ENCODE results near the gene MAFG. TPM values are rescaled to one million over a fixed set of nuclear protein-coding genes. Genes with fewer than 3 reads are reported as not detected.

The MAFG gene
- polyA plus RNA-seq, 3 donors = 10.4 to 12.3 (median 11.9) TPM

DNA sequence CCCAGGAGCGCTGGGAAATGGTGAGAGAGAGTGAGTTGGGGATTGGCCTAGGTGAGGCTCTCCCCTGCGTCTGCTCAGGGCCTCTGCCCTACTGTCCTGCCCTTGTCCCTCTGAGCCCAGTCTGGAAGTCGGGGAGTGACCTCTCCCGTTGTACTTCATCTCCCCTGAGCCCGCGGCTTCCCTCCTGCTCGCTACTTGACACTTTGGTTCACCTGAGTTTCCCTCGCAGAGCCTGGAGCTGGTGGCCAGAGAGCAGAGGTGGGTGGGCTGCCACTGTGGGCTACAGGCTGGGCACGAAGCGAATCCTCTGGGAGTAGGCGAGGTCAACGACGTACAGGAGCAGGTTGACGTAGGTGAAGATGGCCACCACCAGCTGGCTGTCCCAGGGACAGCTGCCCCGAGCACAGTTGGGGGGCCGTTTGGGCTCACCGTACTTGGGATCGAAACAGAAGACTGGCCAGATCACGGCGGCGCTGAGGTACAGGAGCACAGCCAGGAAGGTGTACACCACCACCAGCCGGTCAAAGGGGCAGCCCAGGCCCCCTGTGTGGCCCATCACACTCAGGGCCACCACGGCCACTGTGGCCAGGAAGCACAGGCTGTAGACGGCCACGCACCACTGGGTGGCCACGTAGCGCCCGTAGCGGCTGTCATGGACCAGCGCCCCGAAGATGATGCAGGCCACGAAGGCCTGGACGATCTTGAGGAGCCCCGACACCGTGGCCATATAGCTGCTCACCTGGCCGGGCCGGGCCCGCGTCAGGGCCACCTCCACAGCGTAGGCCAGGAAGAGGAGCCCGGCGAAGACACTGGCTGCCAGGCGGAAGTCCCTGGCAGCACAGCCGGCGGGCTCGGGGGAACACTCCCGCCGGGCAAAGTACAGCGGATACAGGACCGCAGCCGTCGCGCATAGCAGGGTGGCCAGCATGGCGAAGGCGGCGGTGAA, 13.3 kb upstream of the MAFG start:
- DNase-seq (ENCODE audit: low read depth in 3 of 3, low spot score in 2 of 3) = no peak

DNA sequence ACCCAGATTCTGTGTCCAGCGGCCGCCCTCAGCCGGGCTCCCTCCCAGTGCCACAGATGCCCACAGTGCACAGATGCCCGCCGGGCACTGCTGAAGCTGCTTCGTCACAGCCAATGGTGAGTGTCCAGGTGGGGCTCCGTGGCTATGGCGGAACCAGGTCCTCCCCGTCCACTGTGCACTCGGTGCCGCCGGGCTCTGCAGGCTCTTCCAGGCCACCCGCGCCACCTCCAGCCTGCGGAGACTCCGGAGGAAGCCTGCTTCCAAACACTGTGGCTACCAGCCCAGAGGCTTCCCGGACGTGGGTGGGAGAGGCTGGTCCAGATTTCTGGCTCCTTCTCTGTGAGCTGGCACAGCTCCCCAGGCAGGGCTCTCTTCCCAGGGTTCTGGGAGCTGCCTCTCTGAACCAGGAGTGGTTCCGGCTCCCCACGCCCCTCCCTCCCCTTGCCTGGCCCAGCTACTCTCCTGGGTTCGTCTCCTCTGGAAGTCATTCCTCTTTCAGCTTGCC, 12.4 kb upstream of the MAFG start:
- DNase-seq (ENCODE audit: low read depth in 3 of 3, low spot score in 2 of 3) = no peak

DNA sequence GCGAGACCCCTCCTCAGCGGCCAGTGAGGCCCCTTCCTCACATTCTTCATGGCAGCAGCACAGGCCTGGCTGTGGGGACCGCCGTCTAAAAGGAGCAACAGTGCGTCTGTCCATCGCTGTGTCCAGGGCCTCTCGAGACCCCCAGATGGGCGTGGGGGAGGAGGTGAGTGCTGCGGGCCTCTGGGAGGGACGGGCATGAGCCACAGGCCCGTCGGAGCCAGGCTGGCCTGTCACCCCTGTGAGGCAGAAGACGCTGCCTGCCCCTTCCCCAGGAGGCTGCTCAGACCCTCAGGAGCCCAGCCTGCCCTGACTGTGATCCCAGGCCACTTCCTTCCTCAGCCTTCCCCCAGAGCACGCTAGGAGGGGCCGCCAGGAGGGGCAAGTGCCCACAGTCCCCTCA, 11.7 kb upstream of the MAFG start:
- DNase-seq (ENCODE audit: low read depth in 3 of 3, low spot score in 2 of 3) = no peak

DNA sequence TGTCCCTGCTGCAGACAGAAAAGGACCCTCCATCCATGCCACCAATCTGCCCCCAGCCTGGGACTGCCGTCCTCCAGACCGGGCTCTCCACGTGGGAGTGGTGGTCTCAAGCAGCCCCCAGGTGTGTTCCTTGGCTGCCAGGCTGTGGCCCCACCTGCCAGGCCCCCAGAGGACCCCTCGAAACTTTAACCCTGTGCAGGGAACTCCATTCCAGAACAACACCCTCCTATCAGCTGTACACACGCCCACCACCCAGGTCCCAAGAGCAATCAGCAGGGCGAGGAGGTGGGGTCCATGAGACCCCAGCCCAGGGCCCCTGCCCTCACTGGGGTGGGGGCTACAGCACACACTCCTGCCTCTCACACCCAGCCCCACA, 8.2 kb upstream of the MAFG start:
- no peak for DNase-seq (ENCODE audit: low read depth in 3 of 3, low spot score in 2 of 3)

DNA sequence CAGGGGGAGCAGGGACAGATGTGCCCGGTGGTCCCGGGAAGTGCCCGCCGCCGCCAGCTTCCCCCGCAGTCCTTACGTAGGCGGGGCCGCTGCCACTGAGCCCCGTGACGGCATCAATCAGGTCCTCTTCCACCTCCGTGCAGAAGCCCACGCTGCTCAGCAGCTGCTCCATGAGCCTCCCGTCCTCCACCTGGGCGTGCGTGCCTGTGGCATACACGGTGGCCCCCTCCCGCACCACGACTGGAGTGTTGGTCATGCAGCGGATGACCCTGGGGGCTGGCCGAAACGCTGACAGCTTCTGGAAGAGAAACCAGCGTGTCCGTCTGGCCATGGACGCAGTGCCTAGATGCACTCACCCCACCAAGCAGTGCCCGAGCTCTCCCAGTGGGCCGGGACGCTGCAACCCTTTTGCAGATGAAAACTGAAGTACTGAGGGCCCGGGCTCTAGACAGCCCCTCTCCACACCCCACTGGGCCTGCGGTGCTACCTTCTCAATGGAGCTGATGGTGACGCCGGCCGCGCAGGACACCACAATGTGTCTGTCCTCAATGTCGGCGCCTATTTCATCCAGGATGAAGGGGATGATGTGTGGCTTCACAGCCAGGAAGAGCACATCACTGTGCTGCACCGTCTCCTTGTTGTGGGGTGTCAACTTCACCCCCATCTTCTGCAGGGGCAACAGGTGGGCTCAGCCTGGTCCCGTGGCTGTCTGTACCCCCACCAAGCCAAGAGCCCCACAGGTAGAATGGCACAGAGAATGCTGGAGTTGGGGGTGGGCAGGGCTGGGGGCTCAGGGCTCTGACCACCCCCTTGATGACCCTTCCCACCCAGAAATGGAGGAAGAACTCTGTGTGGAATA, 7.5 kb upstream of the MAFG start:
- DNase-seq (ENCODE audit: low read depth in 3 of 3, low spot score in 2 of 3) = no peak

DNA sequence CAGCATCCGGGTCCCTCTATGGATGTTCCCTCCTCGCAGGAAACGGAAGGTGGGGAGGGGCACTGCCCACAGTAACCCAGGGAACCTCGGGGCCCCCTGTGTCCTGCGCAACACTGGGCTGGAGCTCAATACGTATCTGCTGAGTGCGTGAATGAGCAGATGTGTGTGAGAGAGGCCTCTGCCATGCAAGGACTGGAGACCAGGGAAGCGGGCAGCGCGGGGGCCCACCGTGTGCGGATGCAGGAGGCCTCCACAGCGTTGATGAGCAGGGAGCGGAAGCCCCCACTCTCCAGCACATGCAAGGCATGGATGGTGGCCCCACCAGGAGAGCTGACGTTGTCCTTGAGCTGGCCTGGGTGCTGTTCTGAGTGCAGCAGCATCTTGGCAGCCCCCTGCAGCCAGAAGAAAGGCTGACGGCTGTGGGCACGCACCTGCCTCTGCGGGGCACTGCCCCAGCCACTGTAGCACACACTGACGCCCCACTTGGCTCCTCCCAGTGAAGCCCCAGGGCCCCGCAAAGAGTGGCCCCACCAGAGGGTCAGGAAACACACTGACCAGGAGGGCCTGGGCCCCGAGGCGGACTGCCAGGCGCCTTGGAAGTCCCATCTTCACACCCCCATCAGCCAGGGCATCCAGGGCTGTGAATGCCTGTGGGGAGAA, 6.7 kb upstream of the MAFG start:
- DNase-seq (ENCODE audit: low read depth in 3 of 3, low spot score in 2 of 3) = no peak

- DNase-seq (ENCODE audit: low read depth in 3 of 3, low spot score in 2 of 3) = no peak
Measured at GRCh38 chr17:81933178-81933699, 5.7 kb upstream of the MAFG start.

- no peak for DNase-seq (ENCODE audit: low read depth in 3 of 3, low spot score in 2 of 3)
Measured at GRCh38 chr17:81932333-81932983, 4.9 kb upstream of the MAFG start.

DNA sequence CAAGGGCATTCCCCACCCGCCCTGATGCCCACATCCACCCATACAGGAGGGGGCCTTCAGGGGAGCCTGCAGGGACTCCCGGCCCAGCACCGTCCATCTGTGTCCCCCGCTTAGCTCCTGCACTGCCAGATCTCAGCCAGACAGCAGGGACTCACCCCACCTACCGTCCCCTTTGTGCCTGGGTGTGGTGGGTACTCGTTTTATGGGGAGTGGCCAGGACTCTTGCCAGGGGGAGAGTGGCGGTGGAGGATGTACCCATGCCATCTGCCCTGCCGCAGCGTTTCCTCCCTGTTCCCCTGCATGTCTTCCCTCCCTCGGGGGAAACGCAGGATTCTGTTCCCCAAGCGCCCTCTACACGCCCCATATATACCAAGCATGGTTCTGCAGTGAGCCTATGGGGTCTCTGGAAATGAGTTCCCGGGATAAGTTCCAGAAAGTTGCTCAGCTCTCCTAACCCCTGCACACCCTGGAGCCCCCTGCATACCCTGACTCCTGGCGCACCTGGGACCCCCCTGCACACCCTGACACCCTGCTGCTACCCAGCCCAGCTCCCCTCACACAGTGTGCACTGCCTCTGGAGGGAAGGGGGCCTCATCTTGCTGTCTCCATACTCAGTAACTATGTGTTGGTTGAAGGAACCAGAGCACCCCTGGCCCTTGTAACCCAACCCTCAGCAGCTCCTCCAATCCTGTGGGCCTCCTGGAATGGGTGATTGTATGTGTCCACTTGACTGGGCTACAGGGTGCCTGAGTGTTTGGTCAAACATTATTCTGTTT, 4.2 kb upstream of the MAFG start:
- DNase-seq (ENCODE audit: low read depth in 3 of 3, low spot score in 2 of 3) = no peak

GRCh38 chr17:81931189-81931556, 3.6 kb upstream of the MAFG start:
- no peak for DNase-seq (ENCODE audit: low read depth in 3 of 3, low spot score in 2 of 3)

DNA sequence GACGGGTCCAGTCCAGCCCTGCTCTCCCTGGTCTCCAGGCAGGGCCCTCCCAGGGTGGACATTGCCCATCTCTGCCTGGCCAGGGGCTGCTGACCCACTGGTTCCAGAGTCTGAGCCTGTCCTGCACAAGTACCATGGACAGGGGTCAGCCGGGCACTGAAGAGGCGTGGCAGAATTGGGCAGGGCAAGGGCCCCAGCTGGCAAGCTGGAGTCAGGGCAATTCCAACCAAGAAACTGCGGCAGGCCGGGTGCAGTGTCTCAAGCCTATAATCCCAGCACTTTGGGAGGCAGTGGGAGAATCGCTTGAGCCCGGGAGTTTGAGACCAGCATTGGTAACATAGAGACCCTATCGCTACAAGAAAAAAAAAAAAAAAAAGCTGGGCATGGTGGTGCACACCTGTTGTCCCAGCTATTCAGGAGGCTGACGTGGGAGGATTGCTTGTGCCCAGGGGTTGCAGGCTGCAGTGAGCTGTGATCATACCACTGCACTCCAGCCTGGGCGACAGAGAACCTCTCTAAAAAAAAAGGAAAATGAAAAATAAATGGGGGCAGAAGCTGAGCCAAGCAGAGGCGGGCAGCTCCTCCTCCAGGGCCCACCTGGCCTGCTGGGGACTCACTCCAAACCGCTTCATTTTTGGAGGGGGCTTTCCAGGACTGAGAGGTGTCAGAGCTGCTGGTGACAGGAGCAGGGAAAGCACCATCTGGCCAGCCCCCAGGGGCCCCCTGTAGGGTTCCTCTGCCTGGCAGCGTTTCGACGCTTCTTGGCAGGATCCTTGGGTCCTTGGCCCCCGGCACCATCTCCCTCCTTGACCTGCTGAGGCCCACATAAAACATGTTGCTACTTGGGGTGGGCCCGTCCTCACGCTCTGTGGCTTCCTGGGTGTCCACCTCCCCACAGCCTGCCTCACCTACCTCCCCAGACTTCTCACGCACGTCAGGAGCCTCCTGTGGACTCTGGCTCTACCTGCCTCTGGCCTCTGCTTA, 2.9 kb upstream of the MAFG start:
- DNase-seq (ENCODE audit: low read depth in 3 of 3, low spot score in 2 of 3) = no peak

DNA sequence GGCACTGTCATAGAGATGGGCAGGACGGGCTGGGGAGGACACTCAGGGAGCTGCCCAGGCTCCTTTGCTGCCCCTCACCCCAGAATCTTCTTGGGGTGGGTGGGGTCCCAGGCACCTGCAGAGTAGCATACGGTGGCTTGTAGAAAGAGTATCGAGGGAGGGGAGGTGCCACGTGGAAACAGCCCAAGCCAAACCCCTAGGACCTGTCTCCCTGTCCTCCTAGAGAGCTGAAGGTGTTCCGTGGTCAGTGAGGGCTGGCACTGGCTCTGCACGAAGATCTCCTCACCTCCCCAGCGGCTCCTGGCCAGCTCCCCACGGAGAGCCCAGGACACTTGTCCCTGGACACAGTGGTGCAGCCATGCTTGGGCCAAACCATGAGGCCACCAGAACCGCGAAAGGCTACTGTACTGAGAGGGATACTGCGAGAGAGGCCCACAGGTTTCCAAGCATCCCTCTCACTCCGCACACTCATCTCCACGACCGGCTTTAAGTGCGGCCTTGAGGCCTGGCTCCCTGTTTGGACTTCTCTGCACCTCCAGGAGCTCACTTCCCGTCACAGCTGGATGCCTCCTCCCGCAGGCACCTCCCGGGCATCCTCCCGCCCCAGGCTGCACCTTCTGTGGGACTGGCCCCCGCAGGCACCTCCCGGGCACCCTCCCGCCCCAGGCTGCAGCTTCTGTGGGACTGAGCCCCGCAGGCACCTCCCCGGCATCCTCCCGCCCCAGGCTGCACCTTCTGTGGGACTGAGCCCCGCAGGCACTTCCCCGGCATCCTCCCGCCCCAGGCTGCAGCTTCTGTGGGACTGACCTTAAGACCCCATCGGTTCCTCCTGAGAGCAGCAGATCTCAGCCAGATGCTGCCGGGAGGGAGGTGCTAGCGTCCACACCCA, 2.0 kb upstream of the MAFG start:
- DNase-seq (ENCODE audit: low read depth in 3 of 3, low spot score in 2 of 3) = no peak

GRCh38 chr17:81928544-81929252, 1.2 kb upstream of the MAFG start:
- no peak for DNase-seq (ENCODE audit: low read depth in 3 of 3, low spot score in 2 of 3)

GRCh38 chr17:81927152-81927652, 333 bp downstream of the MAFG start:
- DNase-seq (ENCODE audit: low read depth in 3 of 3, low spot score in 2 of 3) = no peak

DNA sequence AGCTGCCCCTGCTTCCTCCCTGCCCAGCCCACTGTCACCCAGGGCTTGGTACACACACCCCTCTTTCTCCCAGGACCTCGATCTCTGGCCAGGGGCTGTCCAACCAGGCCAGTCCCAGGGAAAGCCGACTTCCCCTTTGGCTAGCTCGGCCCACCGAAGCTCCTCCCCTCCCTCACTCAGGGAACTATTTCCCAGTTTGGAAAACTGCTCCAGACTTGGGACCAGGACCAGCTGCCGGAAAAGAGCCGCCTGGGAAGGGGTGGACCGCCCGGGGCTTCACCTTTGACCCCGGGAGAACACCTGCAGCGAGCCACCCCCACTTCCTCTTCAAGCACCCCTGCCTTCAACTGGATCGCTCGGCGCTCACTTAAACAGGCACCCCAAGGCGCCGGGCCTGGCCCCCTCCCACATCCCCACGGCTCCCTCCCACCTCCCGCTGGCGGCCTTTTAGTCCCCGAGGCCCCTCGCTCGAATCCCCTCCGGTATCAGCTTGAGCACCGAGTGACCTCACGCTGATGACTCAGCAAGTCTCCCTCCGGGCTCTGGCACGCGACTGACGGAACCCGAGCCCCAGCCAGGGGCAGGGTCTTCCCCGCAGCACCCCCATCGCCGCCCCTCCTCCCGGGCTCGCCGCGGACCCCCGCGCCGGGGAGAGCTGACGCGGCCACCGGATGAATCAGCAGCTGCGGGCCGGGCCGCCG, 934 bp downstream of the MAFG start:
- no peak for DNase-seq (ENCODE audit: low read depth in 3 of 3, low spot score in 2 of 3)

DNA sequence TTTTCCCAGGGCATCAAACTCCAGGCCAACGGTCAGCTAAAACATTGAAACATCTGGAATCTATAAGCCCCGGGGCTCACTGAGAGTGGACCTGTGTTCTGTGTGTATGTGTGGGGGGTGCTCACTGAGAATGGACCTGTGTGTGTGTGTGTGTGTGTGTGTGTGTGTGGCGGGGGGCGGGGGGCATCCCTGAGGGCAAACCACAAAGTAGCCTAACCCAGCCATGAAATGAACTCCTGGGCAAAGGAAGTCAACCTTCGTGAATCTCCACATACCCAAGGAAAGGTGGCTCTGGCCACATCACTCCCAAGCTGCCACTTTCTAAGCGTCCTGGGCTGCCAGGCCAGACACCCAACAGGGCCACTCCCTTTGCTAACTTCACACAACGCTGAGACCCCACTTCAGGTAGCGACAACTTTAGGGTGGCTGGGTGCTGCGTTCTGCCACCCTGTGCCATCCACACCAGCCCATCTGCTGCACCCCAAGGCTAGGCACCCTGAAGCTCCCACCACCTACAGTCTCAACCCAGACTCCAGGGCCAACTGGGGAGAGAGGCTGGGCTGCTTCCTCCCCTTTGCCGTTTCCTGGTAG, 1.6 kb downstream of the MAFG start:
- no peak for DNase-seq (ENCODE audit: low read depth in 3 of 3, low spot score in 2 of 3)

Data from right renal cortex interstitium (tissue), 3 donors.